Activated CD8-positive, alpha-beta memory T cell treated with anti-CD3 and anti-CD28 coated beads for 36 hours (primary cell): ENCODE data around the gene AMTN. TPM values are rescaled to one million over a fixed set of nuclear protein-coding genes. Genes with fewer than 3 reads are reported as not detected.

Experiments used
- CTCF ChIA-PET: fragments of 350-600 bp; sonication (Branson Sonifier 250); formaldehyde crosslinking; loops from one replicate; lab custom pipeline; 2021; ENCODE audit warnings: antibody characterized with exemption; lab: Charles Lee
- POLR2A ChIA-PET: fragments of 350-600 bp; sonication (Branson Sonifier 250); formaldehyde crosslinking; loops from one replicate; lab custom pipeline; 2021; ENCODE audit warnings: antibody characterized with exemption; lab: Charles Lee
- total RNA-seq, 2 experiments: library from RNA; stranded (reverse); gene quantifications; one replicate each; pipeline ENCODE4 v1.2.3, GENCODE V29; 2021

AMTN gene
- total RNA-seq, 2 experiments from 2014 or later: not detected

DNA sequence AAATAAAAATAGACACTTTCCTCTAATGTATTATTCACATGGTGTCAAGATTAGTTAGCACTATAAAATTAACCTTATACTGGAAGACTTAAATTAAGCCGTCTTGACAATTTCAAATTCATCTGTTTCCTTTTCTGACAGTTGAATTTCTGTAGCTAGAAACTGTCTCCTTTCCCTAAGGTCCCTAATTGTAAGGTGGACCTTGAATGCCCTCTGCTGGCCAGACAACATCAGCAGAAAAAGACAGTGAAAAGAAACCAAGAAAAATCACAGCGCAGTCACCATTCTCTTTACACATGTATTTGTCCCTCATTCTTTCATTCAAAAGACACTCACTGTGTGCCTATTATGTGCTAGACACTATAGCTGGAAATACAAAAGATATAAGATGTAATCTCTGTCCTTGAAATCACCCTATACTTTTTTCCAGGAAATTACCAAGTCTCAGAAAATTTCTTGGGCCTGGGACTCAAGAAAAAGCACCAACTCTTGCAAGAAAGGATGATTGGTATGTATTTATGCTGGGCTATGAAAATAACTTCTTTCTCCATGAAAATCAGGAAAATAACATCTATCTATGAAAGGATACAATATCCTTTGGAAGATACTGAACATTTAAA is 41.0 kb downstream of the AMTN start:
- CTCF ChIA-PET: no interaction called here
- POLR2A ChIA-PET: no interaction called here

DNA sequence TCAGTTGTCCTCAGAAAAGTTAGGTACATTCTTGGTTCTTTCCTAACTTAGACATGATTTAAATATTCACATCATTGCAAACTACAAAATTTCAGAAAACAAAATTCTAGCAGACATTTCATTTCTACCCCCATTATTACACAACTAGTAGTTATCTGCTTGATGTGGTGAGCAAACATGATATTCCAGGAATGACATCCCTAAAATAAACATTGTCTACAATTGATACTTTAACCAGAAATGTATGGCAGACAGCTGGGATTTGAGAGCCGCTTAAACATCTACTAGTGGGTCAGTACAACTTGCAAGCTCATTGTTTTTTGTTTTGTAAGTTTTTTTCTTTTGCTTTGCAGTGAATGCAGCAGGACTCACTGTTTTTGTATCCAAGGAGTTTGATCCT is 41.6 kb downstream of the AMTN start:
- CTCF ChIA-PET: no interaction called here
- POLR2A ChIA-PET: no interaction called here

DNA sequence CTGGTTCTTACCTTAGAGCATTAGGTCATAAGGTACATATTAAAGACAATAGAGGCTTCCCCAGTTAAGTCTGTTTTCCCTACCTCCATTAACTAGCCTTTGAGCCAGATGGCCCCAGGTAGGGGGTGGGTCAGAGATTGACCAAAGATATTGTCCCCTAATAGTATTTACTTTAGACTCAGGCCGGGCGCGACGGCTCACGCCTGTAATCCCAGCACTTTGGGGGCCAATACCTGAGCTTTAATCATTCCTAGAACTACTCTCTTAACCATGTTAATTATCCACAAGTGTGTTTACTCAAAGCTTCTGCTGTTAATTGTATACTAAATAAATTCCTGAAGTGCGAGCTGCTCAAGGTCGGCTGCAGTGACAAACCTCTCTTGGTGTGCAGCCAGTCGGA is 45.7 kb downstream of the AMTN start:
- ChIA-PET POLR2A (no interaction called here), CTCF (no interaction called here)

DNA sequence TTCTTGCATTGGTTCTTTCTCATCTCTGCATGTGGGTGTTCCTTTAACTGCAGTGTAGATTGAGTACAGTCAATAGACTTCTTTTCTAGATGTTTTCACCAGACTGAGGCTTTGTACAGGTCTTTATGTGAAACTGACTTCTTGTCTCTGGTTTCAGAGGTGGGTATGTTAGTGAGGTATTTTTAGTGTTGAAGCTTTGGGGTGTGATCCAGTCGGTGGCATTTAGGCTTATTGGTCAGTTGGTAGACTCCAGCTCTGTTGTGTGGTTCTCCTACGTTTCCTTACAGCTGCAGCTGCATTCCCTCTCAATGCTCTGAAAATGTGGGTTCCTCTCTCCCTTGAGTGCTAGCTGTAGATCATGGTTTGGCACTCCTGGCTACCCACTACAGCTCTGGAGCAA is 52.4 kb downstream of the AMTN start:
- CTCF ChIA-PET: no interaction called here
- POLR2A ChIA-PET: no interaction called here

DNA sequence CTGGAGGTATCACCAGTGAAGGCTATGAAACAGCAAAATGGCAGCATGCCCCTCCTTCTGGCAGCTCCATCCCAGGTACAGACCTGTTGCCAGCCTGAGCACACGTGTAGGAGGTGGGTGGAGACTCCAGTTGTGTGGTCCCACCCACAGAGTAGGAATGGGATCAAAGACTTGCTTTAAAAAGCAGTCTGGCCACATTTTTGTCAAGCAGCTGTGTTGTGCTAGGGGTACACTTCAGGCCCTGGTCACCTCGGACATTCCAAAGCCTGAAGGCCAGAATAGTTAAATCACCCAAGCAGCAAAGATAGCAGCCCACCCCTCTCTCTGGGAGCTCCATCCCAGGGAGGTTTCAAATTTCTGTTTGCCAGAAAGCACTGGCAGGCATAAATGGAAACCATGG is 53.4 kb downstream of the AMTN start:
- POLR2A ChIA-PET: no interaction called here
- CTCF ChIA-PET: no interaction called here

DNA sequence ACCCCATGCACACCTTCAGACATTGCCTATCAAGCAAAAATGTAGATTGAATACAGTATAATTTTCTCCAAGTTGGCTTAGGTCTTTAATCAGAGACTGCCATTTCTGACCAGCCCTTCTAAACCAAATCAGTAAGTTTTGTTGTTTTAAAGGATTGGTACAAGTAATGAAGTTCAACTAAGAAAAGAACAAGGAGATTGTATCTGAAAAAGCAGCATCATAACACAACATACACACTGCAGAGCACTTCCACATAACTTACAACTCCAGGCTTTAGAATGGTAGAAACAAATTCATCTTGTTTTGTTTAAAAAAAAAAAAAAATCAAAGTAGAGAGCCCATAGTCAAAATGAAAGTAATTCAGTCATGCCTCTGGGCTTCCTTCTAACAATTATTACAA is 57.6 kb downstream of the AMTN start:
- POLR2A ChIA-PET: no interaction called here
- CTCF ChIA-PET: no interaction called here

DNA sequence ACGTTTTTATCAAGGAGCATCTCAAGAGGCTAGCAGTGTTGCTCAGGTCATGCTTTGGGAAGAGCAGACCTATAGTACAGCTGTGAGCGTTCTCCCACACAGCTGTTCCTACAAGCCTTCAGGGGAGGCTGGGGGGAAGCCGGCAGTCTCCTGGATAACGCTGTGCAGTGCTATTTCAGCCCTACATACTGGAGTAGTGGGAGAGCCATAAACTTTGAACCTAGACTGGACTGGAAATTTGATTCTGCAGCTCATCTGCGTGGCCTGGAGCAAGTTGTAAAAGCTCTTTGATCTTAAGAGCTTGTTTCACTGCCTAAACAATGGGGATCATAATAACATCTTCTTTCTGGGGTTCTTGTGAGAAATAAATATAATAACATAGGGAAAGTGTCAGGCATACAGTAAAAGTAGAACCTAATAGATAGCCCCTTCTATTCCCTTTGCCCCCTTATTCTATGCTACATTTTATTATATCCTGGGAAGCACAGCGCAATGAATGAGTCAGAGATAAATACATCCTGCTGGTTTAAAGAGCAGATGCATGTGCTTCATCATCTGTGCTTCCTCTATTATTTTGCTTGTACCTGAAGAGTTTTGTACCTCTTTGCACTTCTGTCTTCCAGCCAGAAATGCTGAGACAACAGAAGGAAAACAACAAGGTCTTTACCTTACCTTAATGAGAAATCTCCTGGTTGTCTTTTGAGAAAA is 59.0 kb downstream of the AMTN start:
- CTCF ChIA-PET: no interaction called here
- POLR2A ChIA-PET: no interaction called here

DNA sequence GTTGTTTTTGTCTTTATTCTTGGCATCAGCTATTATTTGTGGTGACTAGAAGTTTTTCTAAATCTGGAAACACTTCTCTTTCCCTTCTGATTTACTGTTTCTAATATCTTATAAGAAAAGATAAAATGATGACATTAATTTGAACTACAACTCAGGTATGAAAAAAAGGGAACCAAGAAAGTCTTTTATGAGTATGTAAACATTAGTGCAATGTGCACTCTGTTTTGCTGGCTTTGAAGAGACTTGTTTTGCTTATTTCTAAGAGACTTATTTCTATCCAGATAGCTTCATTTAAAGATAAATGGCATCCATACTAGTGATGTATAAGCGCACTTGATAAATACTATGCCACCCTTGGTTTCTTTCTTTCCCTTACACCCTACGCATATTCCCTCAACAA is 63.6 kb downstream of the AMTN start:
- CTCF ChIA-PET: no interaction called here
- POLR2A ChIA-PET: no interaction called here

Other genes with a start within 250 kb of the AMTN start
- gene CABS1, start 183.6 kb upstream of the AMTN start, total RNA-seq: not detected
- not detected for gene SMR3A, start 157.8 kb upstream of the AMTN start, total RNA-seq
- not detected for gene SMR3B, start 135.4 kb upstream of the AMTN start, total RNA-seq
- gene OPRPN, start 120.6 kb upstream of the AMTN start, total RNA-seq: not detected
- not detected for gene MUC7, start 46.4 kb upstream of the AMTN start, total RNA-seq
- gene AMBN, start 73.7 kb downstream of the AMTN start, total RNA-seq: not detected
- gene ENAM, start 110.2 kb downstream of the AMTN start, total RNA-seq: not detected
- gene JCHAIN, start 147.9 kb downstream of the AMTN start, total RNA-seq: not detected
- 10 to 100 TPM; 42.6 to 43.2 TPM for gene UTP3, start 170.0 kb downstream of the AMTN start, total RNA-seq
- 10 to 100 TPM; 12.1 to 13.6 TPM for gene RUFY3, start 203.4 kb downstream of the AMTN start, total RNA-seq